Stimulated activated CD4-positive, alpha-beta T cell treated with anti-CD3 and anti-CD28 coated beads, Interleukin-4, amount 100 ng/mL, for 24 hours (primary cell): ENCODE data around the gene CTSD.
"Not testable (repeated sequence)": the region's sequence is repeated elsewhere in the genome, so short reads cannot be mapped to it uniquely, and the experiment has no call there.

Source experiments
- DNase-seq: peaks from one replicate; pipeline ENCODE4 v3.0.0-alpha.2; 2020

CTSD gene

DNA sequence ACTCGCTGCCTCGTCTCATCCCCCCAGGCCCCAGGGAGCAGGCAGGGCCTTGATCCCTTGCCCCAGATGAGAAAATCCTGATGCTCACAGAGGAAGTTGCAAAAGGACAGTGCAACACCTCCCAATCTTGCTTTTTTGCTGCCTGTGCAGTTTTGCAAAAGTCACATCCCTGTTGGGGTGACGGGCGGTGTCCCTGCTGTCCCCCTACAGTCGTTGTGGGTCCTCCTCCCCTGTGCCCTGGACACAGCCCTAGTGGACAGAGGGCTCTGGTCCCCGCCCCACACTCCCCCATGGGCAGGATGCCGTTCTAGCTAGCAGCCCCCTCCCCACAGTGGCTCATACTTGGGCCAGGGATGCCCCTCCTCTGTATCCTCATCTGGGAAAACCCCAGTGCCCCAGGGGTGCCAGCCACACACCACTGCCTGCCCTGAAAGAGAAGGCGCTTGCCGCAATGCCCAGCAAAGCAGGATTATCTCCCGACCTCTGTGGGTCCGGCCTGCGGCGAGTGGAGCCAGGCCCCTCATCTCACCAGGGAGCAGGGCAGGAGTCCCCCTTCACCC is 18.4 kb upstream of the CTSD start:
- no peak for DNase-seq

DNA sequence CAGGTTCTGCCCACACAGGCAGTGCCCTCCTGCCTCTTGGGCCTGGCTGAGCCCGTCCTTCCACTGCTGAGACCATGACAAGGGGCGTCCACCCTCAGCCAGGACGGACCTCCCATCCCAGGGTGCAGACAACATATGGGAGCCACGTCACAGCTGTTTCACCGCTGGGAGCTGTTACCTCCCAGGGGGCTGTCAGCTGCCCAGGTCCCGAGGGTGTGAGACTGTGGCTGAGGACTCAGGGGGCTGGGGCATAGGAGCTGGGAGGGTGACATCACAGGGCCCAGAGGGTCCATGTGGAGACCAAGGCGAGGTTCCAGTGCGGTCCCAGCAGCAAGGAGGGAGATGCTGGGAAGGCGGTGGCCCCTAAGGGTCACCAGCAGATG is 17.9 kb upstream of the CTSD start:
- no peak for DNase-seq

DNA sequence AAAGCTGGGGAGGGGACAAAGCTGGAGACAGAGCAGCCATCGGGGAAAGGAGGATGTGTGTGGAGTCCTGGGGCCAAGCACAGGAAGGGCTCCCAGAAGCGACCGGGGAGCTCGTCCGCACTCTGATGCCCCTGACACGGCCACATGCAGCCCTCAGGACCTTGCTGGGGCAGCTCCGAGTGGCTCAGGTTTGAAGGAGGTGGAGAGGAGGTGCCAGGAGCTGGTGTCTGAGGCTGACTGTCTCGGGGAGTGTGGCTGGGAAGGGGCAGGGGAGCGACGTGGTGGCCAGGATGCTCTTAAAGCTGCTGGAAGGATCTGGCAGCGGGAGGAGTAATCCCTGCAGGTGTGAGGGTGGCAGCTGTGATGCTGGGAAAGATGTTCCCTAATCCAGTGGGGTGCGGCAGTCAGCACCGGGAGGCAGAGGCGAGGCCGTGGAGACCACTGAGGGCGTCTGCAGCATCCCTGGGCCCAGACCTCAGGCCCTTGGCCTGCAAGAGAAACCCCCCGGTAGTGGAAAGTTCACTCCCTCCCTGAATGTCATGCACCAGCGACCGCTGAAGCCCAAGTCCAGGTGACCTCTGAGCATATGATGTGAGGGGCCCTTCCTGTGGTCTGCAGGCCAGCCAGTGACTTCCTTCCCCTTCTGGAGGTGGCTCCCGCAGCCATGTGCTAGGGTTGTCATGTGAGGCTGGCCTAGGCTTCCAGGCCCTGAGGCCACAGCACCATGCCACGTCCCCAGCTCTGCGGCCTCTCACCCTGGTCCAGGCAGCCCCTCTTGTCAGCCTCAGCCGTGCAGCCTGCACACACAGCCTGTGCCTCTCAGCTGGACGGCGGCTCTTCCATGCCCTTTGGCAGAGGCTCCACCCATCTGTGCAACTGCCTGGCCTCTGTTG is 17.2 kb upstream of the CTSD start:
- no peak for DNase-seq

DNA sequence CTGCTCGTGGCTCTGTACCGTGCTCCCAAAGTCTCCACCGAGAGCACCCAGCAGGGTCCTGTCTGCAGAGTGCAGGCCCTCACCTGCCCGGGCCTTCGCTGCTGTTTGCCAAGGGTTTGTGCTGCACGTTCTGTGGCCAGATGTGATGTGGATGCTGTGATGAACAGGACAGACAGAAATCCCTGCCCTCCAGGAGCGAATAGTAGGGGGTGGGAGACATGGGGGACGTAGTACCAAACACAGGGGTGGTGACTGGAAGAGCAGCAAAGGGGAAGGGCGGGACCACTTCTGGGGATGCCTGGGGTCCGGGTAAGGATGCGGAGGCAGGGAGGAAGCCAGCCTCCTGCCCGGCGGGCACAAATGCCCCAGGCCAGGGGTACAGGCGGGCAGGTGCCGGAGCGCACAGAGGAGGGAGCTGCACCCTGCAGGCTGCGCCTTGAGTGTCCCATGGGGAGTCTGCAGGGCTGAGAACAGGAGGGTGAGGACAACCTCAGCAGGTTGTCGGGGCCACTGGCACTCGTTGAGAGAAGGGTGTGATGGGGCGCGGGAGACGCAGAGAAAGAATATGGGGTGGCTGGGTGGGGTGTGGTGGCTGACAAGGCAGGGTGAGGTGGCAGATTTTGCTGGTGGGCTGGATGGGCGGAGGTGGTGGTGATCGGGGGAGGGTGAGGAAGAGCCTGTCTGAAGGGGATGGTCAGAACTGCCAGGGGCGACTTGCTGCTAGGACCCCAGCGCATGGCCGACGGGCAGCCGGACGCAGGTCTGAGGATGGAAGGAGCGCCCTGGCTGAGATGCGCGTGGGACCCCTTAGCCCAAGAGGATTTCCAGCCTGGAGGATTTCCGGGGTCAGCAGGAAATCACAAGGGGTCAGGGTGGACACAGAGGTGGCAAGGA is 16.3 kb upstream of the CTSD start:
- DNase-seq = no peak

DNA sequence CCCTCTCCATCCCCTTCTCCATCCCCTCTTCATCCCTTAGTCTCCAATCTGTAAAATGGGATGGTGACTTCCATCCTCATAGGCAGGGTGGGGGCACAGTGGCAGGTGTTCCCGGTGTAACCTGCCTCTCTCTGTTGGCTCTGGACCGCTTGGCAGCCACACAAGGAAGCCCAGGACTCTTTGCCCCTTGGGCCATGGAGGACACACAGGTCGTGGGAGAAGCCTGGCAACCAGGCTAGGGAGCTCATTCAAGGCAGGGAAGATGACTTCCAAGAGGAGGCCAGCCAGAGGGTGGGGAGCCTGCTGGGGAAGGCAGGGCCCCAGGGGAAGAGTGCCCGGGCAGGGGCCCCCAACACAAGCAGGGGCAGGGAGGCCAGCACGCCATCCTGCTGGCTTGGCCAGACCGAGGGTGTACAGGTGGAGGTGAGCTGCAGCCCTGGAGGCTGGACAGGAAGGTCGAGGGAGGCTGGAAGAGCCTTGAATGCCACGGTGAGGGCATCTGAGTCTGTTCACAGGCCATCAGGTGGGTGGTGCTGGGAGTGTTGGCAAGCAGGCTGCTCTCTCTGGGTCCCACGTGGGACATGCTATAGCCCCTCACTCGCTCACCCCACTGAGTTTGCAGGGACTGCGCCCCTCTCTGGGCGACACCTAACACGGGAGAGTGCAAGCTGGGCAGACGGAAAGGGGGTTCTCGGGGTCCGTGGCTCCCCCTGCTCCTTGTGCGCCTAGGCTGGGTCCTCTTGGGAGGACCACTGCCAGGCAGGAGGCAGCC is 15.5 kb upstream of the CTSD start:
- DNase-seq = no peak

DNA sequence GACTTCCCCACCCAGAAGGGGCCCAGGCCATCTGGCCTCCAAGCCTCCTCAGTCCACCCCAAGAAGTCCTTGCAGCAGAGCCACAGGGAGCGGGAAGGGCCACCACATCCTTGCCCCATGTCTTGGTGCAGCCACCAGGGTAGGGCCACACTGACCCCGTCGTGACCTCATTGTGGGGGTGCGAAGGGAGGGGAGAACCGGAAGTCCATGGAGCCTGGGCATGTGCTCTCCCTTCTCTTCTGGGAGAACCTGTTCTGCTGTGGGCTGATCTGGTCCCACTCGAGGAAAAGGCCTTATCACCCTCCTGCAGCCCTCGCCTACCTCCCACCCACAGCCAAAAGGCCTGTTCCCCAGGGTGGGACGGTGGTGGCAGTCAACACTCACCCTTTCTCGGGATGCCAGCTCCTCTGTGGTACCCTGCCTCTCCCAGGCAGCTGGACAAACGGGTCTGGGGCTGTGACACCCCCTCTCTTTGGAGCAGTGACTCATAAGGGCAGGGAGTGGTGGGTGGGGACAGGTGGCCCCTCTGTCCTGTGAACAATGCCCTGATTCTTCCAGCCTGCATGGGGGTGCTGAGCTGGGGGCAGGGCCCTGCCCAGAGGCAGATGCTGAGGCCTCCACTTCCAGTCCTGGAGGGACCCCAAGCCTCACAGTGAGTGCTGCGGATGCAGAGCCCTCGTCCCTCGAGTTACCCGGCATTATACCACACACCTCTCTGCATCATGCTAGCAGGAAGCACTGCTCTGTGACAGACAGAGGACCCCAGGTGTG is 14.6 kb upstream of the CTSD start:
- no peak for DNase-seq

DNA sequence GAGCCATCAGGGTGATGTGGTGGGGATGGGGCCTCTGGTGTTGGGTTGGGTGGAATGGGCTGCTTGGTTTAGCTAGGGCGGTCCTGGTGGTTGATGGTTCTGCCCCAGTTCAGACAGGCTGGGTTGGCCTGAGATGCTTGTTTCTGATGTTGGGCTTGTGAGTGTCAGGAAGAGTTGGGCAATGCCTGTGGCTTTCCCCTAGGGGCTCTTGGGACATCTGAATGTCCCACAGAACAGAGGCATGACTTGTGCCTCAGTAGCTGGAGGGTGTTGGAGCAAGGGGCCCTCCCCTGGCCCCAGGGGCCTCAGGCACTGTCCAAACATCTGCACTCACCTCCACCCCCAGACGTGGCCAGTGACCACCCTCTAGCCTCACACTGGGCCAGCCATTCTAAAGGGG is 14.0 kb upstream of the CTSD start:
- DNase-seq = no peak

DNA sequence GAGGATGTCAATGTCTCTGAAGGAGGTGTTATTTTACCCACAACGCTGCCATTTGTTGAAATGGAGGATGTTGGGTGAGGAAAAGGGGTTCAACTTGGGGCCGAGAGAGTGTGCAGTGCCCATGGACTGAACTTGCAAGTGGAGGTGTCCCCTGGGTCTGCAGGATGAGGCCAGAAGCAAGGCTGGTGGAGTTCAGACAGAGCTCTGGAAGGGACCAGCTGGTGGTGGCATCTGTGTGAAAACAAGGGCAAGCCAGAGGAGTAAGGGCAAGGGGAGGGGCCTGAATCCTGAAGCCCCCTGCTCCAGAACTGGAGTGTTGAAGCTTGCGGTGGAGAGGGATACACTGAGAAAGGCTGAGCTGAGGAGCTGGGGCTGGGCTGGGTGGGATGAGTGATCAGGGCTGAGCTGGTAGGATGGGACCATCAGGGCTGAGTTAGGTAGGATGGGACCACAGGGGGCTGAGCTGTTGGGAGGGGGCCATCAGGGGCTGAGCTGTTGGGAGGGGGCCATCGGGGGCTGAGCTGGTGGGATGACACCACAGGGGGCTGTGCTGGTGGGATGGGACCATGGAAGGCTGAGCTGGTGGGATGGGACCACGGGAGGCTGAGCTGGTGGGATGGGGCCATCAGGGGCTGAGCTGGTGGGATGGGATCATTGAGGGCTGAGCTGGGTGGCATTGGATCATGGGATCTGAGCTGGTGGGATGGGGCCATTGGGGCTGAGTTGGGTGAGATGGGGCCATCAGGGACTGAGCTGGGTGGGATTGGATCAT is 13.4 kb upstream of the CTSD start:
- DNase-seq = no peak

DNA sequence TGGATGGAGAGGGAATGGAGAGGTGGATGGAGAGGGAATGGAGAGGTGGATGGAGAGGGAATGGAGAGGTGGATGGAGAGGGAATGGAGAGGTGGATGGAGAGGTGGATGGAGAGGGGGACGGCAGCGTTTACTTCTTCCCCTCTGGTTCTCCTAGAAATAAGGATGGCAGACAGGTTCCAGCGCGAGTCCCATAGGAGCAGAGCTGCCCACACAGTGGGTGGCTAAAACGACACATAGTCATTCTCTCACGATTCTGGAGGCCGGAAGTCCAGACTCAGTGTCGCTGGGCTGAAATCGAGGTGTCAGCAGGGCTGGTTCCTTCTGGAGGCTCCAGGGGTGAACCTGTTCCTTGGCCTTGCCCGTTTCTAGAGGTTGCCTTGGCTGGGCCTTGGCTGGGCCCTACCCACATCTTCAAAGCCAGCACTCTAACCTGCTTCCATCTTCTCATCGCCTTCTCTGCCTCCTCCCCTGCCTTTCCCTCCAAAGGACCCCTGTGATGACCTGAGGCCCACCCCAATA is 12.7 kb upstream of the CTSD start:
- DNase-seq = no peak

DNA sequence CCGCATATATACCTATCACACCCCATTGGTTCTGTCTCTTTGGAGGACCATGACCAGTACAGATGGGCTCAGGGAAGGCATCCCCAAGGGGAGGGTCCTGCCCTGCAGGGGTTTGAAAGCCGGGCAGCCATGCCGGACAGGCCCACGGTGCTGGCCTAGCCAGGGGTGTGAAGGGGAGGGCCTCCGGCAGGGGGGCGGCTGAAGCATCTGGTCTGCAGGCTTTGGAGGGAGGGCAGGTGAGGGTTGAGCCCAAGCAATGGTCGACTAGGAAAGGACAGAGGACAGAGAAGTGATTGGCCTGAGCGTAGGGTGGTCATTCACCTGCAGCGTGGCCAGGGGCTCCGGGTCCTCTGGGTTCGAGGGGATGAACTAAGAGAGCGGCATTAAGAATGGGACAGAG is 11.2 kb upstream of the CTSD start:
- no peak for DNase-seq

DNA sequence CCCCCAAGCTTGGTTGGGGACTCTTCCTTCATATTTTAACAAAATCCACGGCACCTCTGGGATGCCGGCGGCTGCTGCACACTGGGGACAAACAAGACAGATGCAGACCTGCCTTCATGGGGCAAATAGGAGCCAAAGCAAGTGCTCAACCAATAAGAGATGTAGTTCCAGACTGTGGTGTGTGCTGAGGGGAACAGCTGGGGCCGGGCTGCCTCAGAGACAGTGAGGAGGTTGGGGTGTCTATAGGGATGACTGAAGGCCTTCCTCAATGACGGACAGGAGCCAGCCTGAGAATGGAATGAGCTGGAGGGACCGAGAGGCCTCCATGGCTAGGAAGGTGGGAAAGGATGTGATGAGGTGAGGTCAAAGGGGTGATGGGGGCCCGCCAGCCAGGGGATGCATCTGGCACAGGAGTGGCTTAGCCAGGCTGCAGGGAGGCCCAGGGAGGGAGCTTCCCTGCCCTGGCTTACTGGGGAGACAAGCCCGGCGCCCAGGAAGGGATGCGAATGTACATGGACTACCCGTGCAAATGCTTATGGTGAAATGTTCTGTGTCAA is 10.3 kb upstream of the CTSD start:
- DNase-seq = no peak

DNA sequence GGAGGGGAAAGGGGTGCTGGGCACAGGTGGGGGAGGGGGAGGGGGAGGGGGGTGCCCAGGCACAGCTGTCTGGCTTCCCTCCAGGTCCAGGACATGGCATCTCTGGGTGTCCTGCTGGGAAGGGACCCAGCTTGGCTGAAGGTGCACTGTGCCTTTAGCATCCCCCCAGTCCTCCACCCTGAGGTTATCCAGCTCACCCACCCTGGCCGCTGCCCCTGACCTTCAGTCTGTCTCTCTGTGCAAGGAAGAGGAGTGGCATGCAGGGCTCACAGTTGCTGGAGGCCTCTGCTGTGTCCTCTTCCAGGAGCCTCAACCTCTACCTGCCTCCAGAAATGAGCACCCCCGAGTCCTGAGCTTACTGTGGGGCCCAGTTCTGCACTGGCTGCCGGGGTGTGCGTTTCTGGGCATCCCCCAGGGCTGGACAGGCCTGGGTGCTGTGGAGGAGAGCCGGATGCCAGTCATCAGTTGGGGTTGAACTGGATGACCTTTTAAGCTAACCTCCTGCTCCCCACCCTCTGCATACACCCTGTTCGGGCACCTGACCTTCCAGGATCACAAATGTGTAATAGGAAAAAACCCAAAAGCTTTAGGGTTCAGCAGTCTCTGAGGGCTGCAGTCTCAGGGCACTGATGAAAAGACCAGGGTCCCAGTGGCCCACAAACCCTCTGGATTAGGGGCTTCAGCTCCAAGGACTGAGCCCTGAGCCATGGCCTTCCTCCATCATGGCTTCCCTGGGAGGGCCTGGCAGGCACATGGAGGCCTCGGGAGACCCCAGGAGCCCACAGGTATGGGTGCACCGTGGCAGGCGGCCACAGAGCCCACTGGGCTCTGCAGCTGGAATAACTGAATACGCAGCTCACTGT is 9.6 kb upstream of the CTSD start:
- no peak for DNase-seq

DNA sequence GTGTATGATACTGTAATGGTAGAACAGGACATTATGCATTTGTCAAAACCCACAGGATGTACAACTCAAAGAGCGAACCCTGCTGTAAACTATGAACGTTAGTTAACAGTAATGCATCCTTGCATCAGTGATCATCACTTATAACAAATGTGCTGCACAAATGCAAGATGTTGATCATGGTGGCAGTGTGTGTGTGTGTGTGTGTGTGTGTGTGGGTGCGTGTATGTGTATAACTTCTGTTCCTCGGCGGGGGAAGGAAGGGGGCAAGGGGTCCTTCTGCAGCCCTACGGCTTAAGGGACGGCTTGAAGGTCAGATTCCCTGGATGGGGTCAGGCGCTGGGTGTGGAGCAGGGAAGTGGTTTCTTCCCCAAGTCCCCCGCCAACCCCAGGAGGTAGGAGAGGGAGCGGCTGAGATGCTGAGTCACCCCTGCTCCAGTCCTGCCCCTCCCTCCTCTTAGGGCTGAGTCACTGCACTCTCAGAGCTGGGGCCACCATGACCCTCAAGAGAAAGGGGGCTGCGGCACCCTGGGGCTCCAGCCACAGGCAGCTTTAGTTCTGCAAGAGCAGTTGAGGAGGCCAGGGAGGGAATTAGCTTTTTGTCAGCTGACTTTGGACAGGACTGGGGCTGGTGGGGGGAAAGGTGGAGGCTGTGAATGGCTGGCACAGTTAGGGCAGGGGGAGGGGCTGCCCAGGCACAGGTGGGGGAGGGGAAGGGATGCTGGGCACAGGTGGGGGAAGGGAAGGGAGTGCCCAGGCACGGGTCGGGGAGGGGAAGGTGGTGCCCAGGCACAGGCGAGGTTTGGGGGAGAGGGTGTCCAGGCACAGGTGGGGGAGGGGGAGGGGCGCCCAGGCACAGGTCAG is 8.8 kb upstream of the CTSD start:
- peak; percentile 68 for DNase-seq

DNA sequence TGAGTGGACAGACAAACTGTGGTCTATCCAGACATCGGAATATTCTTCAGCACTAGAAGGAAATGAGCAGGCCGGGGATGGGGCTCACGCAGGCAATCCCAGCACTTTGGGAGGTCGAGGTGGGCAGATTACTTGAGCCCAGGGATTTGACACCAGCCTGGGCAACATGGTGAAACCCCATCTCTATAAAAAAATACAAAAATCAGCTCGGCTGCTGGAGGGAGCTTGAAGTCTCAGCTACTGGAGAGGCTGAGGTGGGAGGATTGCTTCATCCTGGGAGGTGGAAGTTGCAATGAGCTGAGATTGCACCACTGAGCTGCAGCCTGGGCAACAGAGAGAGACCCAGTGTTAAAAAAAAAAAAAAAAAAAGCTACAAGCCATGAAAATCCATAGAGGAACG is 8.0 kb upstream of the CTSD start:
- no peak for DNase-seq

DNA sequence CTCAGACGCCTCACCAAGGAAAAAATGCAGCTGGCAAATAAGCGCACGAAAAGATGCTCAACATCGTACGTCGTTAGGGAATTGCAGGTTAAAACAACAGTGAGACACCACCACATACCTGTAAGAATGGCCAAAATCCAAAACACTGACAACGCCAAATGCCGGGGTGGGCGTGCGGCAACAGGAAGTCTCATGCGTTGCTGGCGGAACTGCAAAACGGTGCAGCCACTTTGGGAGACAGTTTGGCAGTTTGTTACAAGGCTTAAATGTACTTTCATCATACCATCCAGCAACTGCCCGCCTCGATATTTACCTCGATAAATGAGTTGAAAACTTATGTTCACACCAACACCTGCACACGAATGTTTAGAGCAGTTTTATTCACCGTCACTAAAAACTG is 7.5 kb upstream of the CTSD start:
- no peak for DNase-seq

DNA sequence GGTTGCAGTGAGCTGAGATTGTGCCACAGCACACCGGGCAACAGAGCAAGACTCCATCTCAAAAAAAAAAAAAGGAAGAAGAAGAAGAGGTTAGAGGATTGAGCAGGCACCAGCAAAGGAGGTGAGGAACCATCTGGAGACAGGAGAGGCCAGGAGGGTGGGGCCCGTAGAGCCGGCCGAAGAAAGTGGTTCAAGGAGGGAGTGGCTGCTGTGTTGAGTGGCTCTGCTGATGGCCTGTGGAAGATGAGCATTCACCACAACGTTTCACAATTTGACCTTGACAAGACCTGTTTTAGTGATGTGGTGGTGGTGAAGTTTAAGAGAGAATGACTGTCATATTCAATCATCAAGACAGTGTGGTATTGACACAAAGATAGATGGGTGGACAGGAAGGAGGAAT is 6.8 kb upstream of the CTSD start:
- no peak for DNase-seq

DNA sequence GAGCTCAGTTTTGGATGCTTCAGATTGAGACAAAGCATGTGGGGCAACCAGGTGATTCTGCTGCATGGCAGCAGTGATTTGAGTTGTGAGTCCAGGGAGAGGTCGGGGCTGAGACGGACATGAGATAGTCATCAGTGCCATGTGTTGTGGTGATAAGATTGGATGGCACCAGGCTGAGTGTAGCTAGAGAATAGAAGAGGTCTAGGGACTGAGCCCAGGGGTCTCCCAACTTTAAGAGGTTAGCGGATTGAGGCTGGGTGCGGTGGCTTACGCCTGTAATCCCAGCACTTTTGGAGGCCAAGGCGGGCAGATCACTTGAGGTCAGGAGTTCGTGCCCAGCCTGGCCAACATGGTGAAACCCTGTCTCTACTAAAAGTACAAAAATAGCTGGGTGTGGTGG is 6.3 kb upstream of the CTSD start:
- DNase-seq = no peak

DNA sequence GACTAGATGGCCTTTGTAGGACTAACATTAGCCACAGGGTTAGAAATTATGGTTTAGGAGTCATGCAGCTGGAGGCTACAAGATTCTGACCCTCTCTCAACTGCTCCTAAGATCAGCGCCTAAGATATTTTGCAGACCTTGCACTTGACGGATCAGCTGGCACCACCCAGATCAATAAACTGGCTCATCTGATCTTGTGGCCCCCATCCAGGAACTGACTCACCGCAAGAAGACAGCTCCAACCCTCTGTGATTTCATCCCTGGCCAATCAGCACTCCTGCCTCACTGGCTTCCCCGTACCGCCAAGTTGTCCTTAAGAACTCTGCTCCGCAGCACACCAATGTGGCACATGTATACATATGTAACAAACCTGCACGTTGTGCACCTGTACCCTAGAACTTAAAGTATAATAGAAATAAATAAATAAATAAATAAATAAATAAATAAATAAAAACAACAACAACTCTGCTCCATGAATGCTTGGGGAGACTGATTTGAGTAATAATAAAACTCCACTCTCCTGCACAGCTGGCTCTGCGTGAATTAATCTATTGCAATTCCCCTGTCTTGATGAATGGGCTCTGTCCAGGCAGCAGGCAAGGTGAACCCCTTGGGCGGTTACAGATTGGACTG is 5.7 kb upstream of the CTSD start:
- DNase-seq = not testable (repeated sequence)
